WTC11 (cell line): Measurements from ENCODE around the gene PRSS48. TPM values are rescaled to one million over a fixed set of nuclear protein-coding genes. Genes with fewer than 3 reads are reported as not detected.

ENCODE experiments used
- ATAC-seq: fragments of 200-7000 bp; cut with Tn5 transposase; 2 replicates; pipeline ENCODE4 v1.10.0; 2021; ENCODE audit warnings: mild to moderate bottlenecking, moderate library complexity
- CTCF ChIA-PET: fragments of 300-600 bp; sonication (Branson Sonifier 250); formaldehyde crosslinking; loops from one replicate; lab custom pipeline; 2021; ENCODE audit warnings: antibody characterized with exemption; lab: Charles Lee
- POLR2A ChIA-PET: fragments of 350-600 bp; sonication (Branson Sonifier 250); formaldehyde crosslinking; loops from one replicate; lab custom pipeline; 2021; ENCODE audit warnings: antibody characterized with exemption; lab: Charles Lee
- DNase-seq: peaks from one replicate; pipeline ENCODE4 v3.0.0; 2021; ENCODE audit warnings: low spot score
- H3K27ac Mint-ChIP-seq: 2 replicates; pipeline ENCODE4 v1.8.0; 2021; ENCODE audit warnings: mixed read lengths
- H3K27me3 Mint-ChIP-seq: 2 replicates; pipeline ENCODE4 v1.8.0; 2021; ENCODE audit warnings: low read depth, mild to moderate bottlenecking, moderate library complexity, mixed read lengths
- H3K36me3 Mint-ChIP-seq: 2 replicates; pipeline ENCODE4 v1.8.0; 2021; ENCODE audit warnings: mixed read lengths
- H3K4me1 Mint-ChIP-seq: 2 replicates; pipeline ENCODE4 v1.8.0; 2022; ENCODE audit warnings: mixed read lengths
- H3K4me3 Mint-ChIP-seq: 2 replicates; pipeline ENCODE4 v1.8.0; 2021; ENCODE audit warnings: mild to moderate bottlenecking, moderate library complexity, mixed read lengths
- H3K9me3 Mint-ChIP-seq: 2 replicates; pipeline ENCODE4 v1.8.0; 2021; ENCODE audit warnings: mixed read lengths
- AR ChIP-seq: fragments of 250-450 bp; sonication (Bioruptor Pico); IDR thresholded peaks from 2 replicates; pipeline ENCODE4 v1.9.0; 2021; ENCODE audit warnings: mild to moderate bottlenecking
- ARID4B ChIP-seq: sonication (generic); formaldehyde crosslinking; IDR thresholded peaks from 2 replicates; pipeline ENCODE4 v1.8.0; 2023; ENCODE audit warnings: missing genetic modification reagents, mild to moderate bottlenecking, borderline replicate concordance
- ATF2 ChIP-seq: sonication (generic); formaldehyde crosslinking; IDR thresholded peaks from 2 replicates; pipeline ENCODE4 v1.8.1; 2022; ENCODE audit warnings: low read depth, missing genetic modification reagents, borderline replicate concordance
- E2F4 ChIP-seq: sonication (generic); formaldehyde crosslinking; IDR thresholded peaks from 2 replicates; pipeline ENCODE4 v1.8.1; 2022; ENCODE audit warnings: low read depth, mild to moderate bottlenecking, moderate library complexity, missing genetic modification reagents, borderline replicate concordance
- ESRRA ChIP-seq: sonication (generic); formaldehyde crosslinking; IDR thresholded peaks from 2 replicates; pipeline ENCODE4 v1.8.1; 2022; ENCODE audit warnings: mild to moderate bottlenecking, missing genetic modification reagents, borderline replicate concordance
- FOXK1 ChIP-seq: sonication (generic); formaldehyde crosslinking; IDR thresholded peaks from 2 replicates; pipeline ENCODE4 v1.8.0; 2022; ENCODE audit warnings: mild to moderate bottlenecking, moderate library complexity, missing genetic modification reagents
- FOXP1 ChIP-seq: sonication (generic); formaldehyde crosslinking; IDR thresholded peaks from 2 replicates; pipeline ENCODE4 v1.8.0; 2022; ENCODE audit warnings: missing genetic modification reagents, mild to moderate bottlenecking, moderate library complexity, borderline replicate concordance
- FOXP4 ChIP-seq: sonication (generic); formaldehyde crosslinking; IDR thresholded peaks from 2 replicates; pipeline ENCODE4 v1.8.0; 2022; ENCODE audit warnings: mild to moderate bottlenecking, missing genetic modification reagents
- HMGXB4 ChIP-seq: sonication (generic); formaldehyde crosslinking; IDR thresholded peaks from 2 replicates; pipeline ENCODE4 v1.8.1; 2023; ENCODE audit warnings: mild to moderate bottlenecking, moderate library complexity, missing genetic modification reagents
- MYBL2 ChIP-seq: sonication (generic); formaldehyde crosslinking; IDR thresholded peaks from 2 replicates; pipeline ENCODE4 v1.8.1; 2023; ENCODE audit warnings: mild to moderate bottlenecking, moderate library complexity, missing genetic modification reagents
- RELA ChIP-seq: sonication (generic); formaldehyde crosslinking; IDR thresholded peaks from 2 replicates; pipeline ENCODE4 v1.8.1; 2022; ENCODE audit warnings: missing genetic modification reagents, mild to moderate bottlenecking, borderline replicate concordance
- SMAD3 ChIP-seq: sonication (generic); formaldehyde crosslinking; IDR thresholded peaks from 2 replicates; pipeline ENCODE4 v1.8.0; 2022; ENCODE audit warnings: missing genetic modification reagents, mild to moderate bottlenecking, borderline replicate concordance
- SP1 ChIP-seq: sonication (generic); formaldehyde crosslinking; conservative IDR thresholded peaks from 2 replicates; pipeline ENCODE4 v1.8.1; 2022; ENCODE audit warnings: missing genetic modification reagents
- TCF7 ChIP-seq: sonication (generic); formaldehyde crosslinking; IDR thresholded peaks from 2 replicates; pipeline ENCODE4 v1.8.0; 2022; ENCODE audit warnings: mild to moderate bottlenecking, low read depth, missing genetic modification reagents, moderate library complexity
- TP53 ChIP-seq: sonication (generic); formaldehyde crosslinking; IDR thresholded peaks from 2 replicates; pipeline ENCODE4 v1.8.1; 2023; ENCODE audit warnings: mild to moderate bottlenecking, missing genetic modification reagents
- USF2 ChIP-seq: sonication (generic); formaldehyde crosslinking; IDR thresholded peaks from 2 replicates; pipeline ENCODE4 v1.8.1; 2023; ENCODE audit warnings: mild to moderate bottlenecking, missing genetic modification reagents, moderate library complexity
- ZNF219 ChIP-seq: sonication (generic); formaldehyde crosslinking; IDR thresholded peaks from 2 replicates; pipeline ENCODE4 v1.8.0; 2023; ENCODE audit warnings: missing genetic modification reagents, mild to moderate bottlenecking, borderline replicate concordance
- ZNF232 ChIP-seq: sonication (generic); formaldehyde crosslinking; IDR thresholded peaks from 2 replicates; pipeline ENCODE4 v1.8.0; 2022; ENCODE audit warnings: mild to moderate bottlenecking, missing genetic modification reagents
- ZNF263 ChIP-seq: sonication (generic); formaldehyde crosslinking; IDR thresholded peaks from 2 replicates; pipeline ENCODE4 v1.8.1; 2022; ENCODE audit warnings: low read depth, mild to moderate bottlenecking, moderate library complexity, missing genetic modification reagents
- ZNF423 ChIP-seq: fragments of 250-450 bp; sonication (Bioruptor Pico); IDR thresholded peaks from 2 replicates; pipeline ENCODE4 v2.1.2; 2022; ENCODE audit warnings: mild to moderate bottlenecking, moderate library complexity
- total RNA-seq: library from RNA; stranded (reverse); gene quantifications from 3 replicates; pipeline ENCODE4 v1.2.3, GENCODE V29; 2021

PRSS48 gene
- total RNA-seq, 1 experiment from 2014 or later = not detected

GRCh38 chr4:151325111-151325948, 48.4 kb downstream of the PRSS48 start, which contains the start of gene SH3D19:
TSS of gene SH3D19 (minus strand) at chr4:151325605. CDS start at chr4:151325352, 253 bp downstream.
- DNase-seq = peak; percentile 58
- Mint-ChIP-seq H3K4me3 (peak within 1 kb of the TSS; percentile 94), H3K4me1 (peaks cover 38% of the 10 kb centered on the region), H3K9me3 (no peaks in the 10 kb centered on the region), H3K27ac (peak within 1 kb of the TSS; percentile 95), H3K36me3 (no peaks in the 10 kb centered on the region), H3K27me3 (no peaks in the 10 kb centered on the region)
- ChIA-PET CTCF (interaction anchor here (0.7 to 2.1 kb wide), 8 partner anchors 8 to 362 kb away, joined by 3 to 14 read pairs (median 4); partner anchors contain the start of gene PRSS48), POLR2A (interaction anchor here (0.6 to 1.2 kb wide), 9 partner anchors 9 to 162 kb away, joined by 3 to 6 read pairs (median 4); no protein-coding TSS in a partner anchor)
- peak; percentile 73 for ATAC-seq
- TF ChIP-seq E2F4 (CRISPR knock-in tag) = 0 out of 2 replicates have a peak, but pooled peaks have one; percentile 4
- TF ChIP-seq HMGXB4 (CRISPR knock-in tag) = peak; percentile 72
- TF ChIP-seq ZNF263 (CRISPR knock-in tag) = no peak
- TF ChIP-seq SP1 = peak; percentile 50; the same call in 1 of the 2 replicates
- TF ChIP-seq ARID4B (CRISPR knock-in tag) = peak; percentile 63; the same call in 1 of the 2 replicates
- TF ChIP-seq ZNF219 (CRISPR knock-in tag) = 0 out of 2 replicates have a peak, but pooled peaks have one; percentile 75
- no peak for TF ChIP-seq TCF7
- no peak for TF ChIP-seq RELA
- TF ChIP-seq FOXK1 (CRISPR knock-in tag) = 0 out of 2 replicates have a peak, but pooled peaks have one; percentile 22
- TF ChIP-seq SMAD3 (CRISPR knock-in tag) = 0 out of 2 replicates have a peak, but pooled peaks have one; percentile 11
- 0 out of 2 replicates have a peak, but pooled peaks have one; percentile 10 for TF ChIP-seq FOXP4 (CRISPR knock-in tag)
- no peak for TF ChIP-seq ATF2 (CRISPR knock-in tag)
- no peak for TF ChIP-seq MYBL2 (CRISPR knock-in tag)
- TF ChIP-seq ZNF423 (CRISPR knock-in tag) = no peak
- no peak for TF ChIP-seq USF2 (CRISPR knock-in tag)
- peak; percentile 47; the same call in 1 of the 2 replicates for TF ChIP-seq TP53 (CRISPR knock-in tag)
- TF ChIP-seq ZNF232 (CRISPR knock-in tag) = peak; percentile 55; the same call in 1 of the 2 replicates
- 0 out of 2 replicates have a peak, but pooled peaks have one; percentile 29 for TF ChIP-seq ESRRA (CRISPR knock-in tag)
- TF ChIP-seq AR (CRISPR knock-in tag) = no peak
- TF ChIP-seq FOXP1 = 0 out of 2 replicates have a peak, but pooled peaks have one; percentile 62
